ENCODE results near the gene KAT6B.
"Not testable (repeated sequence)": the region's sequence is repeated elsewhere in the genome, so short reads cannot be mapped to it uniquely, and the experiment has no call there.

KAT6B gene

DNA sequence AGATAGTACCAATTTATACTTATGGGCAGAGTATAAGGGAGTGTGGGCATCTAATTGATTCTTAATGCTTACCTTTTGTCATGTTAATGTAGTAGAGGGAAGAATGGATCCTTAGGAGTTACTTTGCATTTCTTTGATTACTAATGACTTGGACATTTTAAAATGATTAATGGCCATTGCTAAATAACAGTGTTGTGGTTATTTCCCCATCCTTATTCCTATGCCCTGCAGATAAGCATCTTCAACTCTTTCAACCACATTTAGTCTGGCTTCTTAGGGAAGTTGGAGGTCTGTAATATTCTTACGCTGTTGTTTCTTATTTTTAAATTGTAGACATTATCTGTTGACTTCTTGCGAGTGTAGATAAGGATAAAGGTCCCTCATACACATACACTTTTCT, 37.2 kb downstream of the KAT6B start:
- DNase-seq = no peak

- no peak for DNase-seq
These were observed 41.0 kb downstream of the KAT6B start for GRCh38 chr10:74867351-74867750.

GRCh38 chr10:74868392-74868977, 42.1 kb downstream of the KAT6B start:
- no peak for DNase-seq

DNA sequence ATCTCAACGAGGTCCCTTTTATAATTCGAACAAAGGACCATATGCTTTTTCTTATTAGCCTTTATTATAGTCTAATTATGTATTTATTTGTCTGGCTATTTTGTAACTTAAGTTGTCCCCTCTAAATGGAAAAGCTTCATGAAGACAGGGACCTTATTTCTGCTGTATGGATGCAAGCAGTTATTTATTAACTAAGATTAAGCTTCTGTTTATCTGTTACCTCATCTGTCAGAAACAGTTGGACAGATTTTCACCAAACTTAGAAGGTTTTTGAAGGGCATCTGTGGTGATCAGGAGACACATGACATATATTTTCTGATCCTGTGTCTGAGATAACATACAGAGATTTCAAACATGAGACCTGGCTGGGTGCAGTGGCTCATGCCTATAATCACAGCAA, 43.2 kb downstream of the KAT6B start:
- no peak for DNase-seq

- no peak for DNase-seq
These were observed 43.8 kb downstream of the KAT6B start for GRCh38 chr10:74870191-74870590.

GRCh38 chr10:74871595-74872382, 45.4 kb downstream of the KAT6B start:
- peak; percentile 67 for DNase-seq

- DNase-seq = no peak
These were observed 47.5 kb downstream of the KAT6B start for GRCh38 chr10:74873803-74874454.

DNA sequence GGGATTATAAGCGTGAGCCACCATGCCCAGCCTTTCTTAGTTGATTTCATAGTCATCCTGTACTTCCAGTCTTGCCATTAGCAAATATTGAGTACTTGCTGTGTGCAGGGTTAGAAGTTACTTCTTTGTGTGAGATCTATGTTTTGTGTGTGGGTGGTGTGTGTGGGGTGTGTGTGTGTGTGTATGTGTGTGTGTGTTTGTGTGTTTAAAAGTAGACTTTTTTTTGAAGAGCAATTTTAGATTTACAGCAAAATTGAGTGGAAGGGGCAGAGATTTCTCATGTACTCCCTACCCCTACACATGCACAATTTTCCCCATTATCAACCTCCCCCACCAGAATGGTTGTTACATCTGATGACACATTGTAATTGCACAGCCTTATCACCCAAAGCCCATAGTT, 48.2 kb downstream of the KAT6B start:
- DNase-seq = no peak

DNA sequence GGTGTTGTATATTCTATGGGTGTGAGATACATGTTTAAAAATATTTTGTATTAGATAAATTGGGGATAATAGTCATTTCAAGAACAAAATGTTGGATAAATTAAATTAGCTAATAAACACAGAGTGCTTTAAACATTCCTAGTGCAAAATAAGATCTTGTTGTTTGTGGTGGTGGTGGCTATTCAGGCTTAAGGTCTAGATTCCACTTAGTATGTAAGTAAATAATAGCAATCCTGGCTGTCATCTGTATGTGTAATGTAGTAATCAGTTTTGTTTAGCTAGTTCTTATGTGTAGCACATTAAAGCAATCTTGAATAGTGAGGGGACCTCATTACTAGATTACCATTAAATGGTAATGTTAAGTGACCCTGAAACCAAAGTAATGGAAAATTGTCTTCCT, 48.7 kb downstream of the KAT6B start:
- no peak for DNase-seq

- DNase-seq = no peak
These were observed 49.6 kb downstream of the KAT6B start for GRCh38 chr10:74875966-74876365.

DNA sequence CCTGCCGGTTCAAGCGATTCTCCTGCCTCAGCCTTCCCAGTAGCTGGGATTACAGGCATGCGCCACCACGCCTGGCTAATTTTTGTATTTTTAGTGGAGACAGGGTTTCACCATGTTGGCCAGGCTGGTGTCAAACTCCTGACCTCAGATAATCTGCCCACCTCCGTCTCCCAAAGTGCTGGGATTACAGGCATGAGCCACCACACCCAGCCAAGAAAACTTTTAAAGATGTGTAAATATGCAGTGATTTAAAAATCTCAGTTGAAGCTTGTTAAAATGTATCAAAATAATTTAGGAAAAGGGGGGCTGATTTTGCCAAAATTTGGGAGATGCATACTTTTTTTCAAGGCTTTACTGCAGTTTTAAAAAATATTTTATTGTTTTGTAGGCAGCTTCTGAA, 50.7 kb downstream of the KAT6B start:
- not testable (repeated sequence) for DNase-seq

GRCh38 chr10:74877898-74878297, 51.5 kb downstream of the KAT6B start:
- no peak for DNase-seq

GRCh38 chr10:74880041-74880440, 53.6 kb downstream of the KAT6B start:
- DNase-seq = no peak

GRCh38 chr10:74881253-74881884, 55.0 kb downstream of the KAT6B start:
- no peak for DNase-seq

GRCh38 chr10:74882427-74882826, 56.0 kb downstream of the KAT6B start:
- DNase-seq = no peak

DNA sequence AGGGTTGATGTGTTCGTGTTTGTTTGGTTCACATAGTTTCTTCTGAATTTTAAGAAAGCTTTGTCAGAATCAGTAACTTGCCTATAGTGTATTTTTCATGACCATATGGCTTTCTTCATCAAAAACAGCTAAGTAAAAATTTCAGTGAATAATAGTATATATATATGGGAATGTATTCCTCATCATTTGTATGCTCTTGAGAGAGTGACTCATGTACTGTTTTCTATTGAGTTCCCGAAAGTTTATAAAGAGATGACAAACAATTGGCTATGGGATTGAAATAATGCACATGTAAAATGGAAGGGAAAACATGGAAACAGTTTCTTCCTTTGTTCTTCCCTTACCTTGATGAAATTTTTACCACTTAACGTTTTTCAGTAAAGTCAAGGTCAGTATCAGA, 56.4 kb downstream of the KAT6B start:
- no peak for DNase-seq

DNA sequence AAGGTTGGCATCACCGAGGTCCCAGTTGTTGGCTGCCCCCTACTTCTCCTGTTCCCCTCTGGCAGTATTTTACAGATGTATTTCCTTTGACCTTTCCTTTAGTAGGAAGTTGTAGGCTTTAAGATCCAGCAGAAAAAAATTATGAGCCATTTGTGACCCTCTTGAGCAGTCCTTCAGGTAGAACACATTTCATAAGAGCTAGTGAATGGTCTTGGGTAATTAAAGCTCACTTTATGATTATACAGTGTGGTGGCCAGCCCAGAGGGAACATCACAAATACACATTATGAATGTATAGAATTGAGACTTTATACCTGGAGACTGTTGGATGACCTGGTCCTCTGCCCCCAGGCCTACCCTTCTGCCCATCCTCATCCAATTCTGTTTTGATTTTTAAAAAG, 57.0 kb downstream of the KAT6B start:
- DNase-seq = no peak

DNA sequence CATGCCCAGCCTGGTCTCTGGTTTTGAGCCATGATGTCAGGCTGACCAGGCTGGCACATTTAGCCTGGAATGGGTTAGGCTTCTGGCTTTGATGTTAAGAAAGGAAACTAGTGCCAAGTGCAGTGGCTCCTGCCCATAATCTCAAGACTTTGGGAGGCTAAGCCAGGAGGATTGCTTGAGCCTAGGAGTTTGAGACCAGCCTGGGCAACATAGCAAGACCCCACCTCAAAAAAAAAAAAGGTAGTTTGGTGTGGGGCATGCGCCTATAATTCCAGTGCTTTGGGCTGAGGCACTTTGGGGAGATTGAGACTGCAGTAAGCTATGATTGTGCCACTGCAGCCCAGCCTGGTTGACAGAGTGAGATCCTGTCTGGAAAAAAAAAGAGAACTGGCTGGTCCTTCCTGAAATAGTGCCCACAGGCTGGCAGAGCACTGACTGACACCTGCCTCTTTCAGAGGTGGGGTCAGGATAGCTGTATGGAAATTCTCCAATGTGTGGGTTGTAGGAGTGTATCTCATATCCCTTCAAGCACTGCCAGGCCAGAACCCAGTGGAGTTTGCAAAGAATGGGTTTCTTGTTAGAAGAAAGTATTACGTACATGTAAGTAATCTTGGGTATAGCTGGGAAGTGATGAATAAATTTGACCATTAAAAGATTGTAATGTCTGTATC, 61.3 kb downstream of the KAT6B start:
- DNase-seq = no peak

DNA sequence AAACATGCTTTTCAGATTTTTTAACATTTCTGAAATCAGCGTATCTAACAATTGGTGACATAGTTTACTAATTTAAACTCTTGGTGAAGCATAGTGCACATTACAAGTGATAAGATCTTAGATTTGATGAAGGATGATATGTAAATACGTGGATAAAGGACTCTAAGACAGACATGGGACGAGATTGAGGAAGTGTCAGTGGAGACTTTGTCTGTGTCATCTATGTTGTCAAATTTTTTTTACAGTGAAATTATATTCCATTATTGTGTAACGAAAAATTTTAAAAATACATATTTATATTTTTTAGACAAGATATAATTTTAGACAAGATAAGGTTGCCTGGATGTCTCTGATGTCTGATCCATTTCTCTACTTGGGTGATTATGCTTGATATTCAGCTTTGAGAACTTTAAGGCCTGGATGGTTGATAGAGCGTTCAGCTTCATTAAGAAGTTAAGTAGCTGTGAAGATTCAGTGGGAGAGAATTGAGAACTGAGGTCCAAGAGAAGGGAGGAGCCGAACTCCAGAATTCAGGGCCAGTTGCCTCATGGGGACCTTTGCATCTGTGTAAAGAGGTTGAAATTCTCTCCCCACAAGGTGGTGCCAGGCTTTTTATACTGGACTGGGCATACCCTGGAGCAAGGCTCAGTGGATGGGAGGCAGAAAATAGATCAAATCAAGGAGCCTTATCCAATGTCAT, 62.7 kb downstream of the KAT6B start:
- no peak for DNase-seq

DNA sequence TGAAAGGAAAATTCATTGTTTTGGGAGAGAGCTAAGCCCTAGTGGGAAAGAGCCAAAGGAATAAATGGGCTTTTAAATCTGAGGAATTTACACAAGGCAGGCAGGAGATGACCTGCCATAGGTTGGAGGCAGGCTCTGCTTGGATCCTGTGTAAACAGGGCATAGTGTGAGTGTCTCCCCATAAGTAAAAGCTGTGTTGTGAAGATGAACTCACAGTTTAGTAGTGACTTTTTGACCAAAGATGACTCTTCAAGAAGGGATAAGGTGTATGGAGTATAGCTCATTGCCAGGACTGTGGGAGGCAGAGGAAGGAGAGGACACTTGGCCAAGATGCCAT, 63.2 kb downstream of the KAT6B start:
- no peak for DNase-seq

- DNase-seq = no peak
These were observed 64.1 kb downstream of the KAT6B start for GRCh38 chr10:74890460-74890859.

DNA sequence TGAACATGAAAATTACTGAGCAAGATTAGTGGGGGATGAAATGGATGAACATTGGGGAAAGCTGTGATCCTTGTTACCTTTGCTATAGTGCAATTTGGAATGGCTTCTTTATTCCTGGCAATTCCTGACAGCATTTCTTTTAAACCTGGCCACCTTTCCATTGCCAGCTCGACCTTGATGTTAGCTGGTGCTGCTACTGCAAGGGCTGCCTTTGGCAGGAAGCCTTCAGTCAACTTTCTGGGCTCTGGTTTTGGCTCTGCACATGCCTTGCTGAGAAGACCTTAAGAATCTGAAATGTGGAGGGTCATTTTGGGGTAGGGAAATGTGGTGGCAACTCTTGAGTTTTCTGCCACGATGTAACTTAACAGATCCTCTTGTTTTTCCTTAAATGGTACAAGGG, 64.7 kb downstream of the KAT6B start:
- DNase-seq = no peak

DNA sequence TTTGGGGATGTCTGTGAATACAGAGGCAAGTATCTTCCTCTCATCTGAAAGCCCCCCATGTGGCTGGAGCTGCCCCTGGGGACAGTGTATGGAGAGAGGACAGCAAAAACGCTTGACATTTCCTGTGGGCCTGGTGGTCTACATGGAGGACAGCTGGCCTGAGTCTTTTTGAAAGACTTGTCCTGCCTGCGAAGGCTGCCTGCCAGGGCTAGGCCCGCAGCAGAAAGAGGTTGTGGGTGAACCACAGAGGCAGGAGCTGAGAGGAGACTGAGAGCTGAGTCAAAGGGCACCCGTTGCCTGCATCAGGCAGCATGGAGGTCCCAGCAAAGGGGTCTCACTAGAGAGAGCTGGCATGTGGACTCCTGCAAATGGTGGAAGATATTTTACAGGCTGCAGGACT, 66.4 kb downstream of the KAT6B start:
- DNase-seq = no peak

Measured in activated CD8-positive, alpha-beta memory T cell treated with anti-CD3 and anti-CD28 coated beads for 24 hours (primary cell).